Glutamatergic neuron (in vitro differentiated cells): Measurements from ENCODE around the gene SELENOO. TPM values are rescaled to one million over a fixed set of nuclear protein-coding genes. Genes with fewer than 3 reads are reported as not detected.

Source experiments
- DNase-seq: peaks from one replicate; pipeline ENCODE4 v3.0.0; 2022
- H3K27ac Mint-ChIP-seq: one replicate; pipeline ENCODE4 v1.8.0; 2020; ENCODE audit warnings: mild to moderate bottlenecking, mixed read lengths, inconsistent platforms; ENCODE audit not compliant: unreplicated experiment
- H3K27me3 Mint-ChIP-seq: one replicate; pipeline ENCODE4 v1.8.0; 2020; ENCODE audit warnings: mild to moderate bottlenecking, moderate library complexity, mixed read lengths, inconsistent platforms; ENCODE audit not compliant: unreplicated experiment
- H3K36me3 Mint-ChIP-seq: one replicate; pipeline ENCODE4 v1.8.0; 2020; ENCODE audit warnings: mild to moderate bottlenecking, mixed read lengths, inconsistent platforms; ENCODE audit not compliant: unreplicated experiment
- H3K4me1 Mint-ChIP-seq: one replicate; pipeline ENCODE4 v1.8.0; 2020; ENCODE audit warnings: mild to moderate bottlenecking, low read depth, mixed read lengths, inconsistent platforms; ENCODE audit not compliant: unreplicated experiment
- H3K4me3 Mint-ChIP-seq: one replicate; pipeline ENCODE4 v1.8.0; 2020; ENCODE audit warnings: mild to moderate bottlenecking, mixed read lengths, inconsistent platforms; ENCODE audit not compliant: unreplicated experiment
- H3K9me3 Mint-ChIP-seq: one replicate; pipeline ENCODE4 v1.8.0; 2020; ENCODE audit warnings: mild to moderate bottlenecking, moderate library complexity, mixed read lengths, inconsistent platforms; ENCODE audit not compliant: unreplicated experiment
- CTCF ChIP-seq: fragments of 200-600 bp; sonication (generic); IDR thresholded peaks from one replicate; pipeline ENCODE4 v1.5.0; 2021; ENCODE audit not compliant: partially characterized antibody, unreplicated experiment
- total RNA-seq: library from RNA; stranded (reverse); fragmentation: NEBNext Ultra II Directional; extraction: Animal tissue kit (Norgen Biotek cat#: 25700); gene quantifications from one replicate; pipeline ENCODE4 v1.2.1, GENCODE V29; 2021; ENCODE audit not compliant: unreplicated experiment

The SELENOO gene
- total RNA-seq, 1 donor from 2014 or later = 23.9 TPM

DNA sequence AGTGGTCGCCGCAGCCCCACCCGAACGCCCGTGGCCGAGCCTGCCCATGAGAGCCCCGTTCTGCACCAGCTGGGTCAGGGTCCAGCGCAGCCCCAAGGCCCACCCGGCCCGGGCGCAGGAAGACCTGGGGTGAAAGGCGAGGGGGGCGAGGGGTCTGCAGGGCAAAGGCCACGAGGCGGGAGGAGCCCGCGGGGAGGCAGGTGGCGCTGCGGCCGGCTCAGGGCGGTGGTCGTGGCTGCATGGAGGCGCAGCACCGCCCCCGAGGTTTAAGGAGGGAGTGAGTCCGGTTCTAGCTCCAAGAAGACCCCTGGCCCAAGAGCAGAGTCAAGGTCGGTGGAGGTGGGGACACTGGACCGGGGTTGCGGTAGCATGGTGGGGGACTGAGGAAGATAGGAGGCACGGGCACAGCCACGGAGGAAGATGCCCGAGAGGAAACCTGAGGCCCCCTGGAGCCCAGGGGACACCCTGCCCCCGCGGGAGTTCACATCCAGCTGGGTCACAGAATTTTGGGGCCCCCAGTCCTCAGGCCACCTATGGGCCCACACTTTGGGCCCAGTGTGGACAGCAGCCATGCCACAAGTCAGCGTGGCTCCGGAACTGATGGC is 50.8 kb downstream of the SELENOO start:
- H3K4me1 Mint-ChIP-seq = no peaks in the 10 kb centered on the region
- peaks cover 7% of the 10 kb centered on the region for H3K9me3 Mint-ChIP-seq
- DNase-seq = no peak
- peaks cover 6% of the 10 kb centered on the region for H3K27me3 Mint-ChIP-seq
- no peak for TF ChIP-seq CTCF
- no peaks in the 10 kb centered on the region for H3K36me3 Mint-ChIP-seq
- peak overlapping the region; percentile 57 for H3K4me3 Mint-ChIP-seq
- no peak overlapping the region for H3K27ac Mint-ChIP-seq

DNA sequence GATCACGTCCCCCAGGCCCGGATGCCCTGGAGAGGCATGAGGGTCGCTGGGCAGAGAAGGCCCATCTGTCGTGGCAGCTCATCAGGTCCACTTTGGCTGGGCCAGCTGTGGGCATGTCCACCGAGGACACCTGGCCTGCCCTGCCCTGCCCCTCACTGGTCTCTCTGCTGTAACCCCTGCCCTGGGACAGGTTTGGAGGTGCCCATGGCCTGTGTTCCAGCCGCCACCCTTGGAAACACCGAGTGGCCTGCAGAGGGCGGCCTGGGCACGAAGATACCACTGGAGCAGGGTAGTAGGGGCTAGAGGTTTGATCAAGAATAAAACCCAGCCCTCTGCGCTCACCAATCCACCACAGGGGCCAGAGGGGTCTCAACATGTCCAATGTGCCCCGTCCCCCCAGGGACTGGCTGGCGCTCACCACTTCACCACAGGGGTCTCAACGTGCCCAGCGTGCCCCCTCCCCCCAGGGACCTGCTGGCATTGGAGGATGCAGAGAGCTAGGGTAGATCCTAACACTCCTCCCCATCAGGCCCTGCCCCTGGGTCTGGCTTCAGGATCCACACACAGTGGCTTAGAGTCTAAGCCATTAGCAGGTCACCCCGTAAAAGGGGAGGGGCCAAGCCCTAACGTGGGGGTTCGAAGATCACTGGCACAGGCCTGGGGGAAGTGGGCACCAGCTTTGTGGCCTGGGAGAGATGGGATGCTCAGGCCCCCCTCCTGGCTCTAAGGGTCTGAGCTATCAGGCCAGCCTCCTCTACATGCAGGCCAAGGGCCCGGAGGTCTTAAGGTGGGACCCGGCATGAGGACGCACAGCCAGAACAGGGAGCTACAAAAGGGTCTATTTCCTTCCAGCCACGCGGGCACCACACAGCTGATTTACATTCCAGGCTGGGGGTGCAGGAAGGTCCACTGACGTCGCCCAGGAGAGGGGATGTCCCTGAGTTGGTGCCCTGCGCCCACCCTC is 51.6 kb downstream of the SELENOO start:
- Mint-ChIP-seq H3K9me3 (peaks cover 5% of the 10 kb centered on the region), H3K4me3 (no peak overlapping the region), H3K27ac (no peak overlapping the region), H3K36me3 (no peaks in the 10 kb centered on the region), H3K27me3 (peaks cover 6% of the 10 kb centered on the region), H3K4me1 (no peaks in the 10 kb centered on the region)
- peak; percentile 40 for TF ChIP-seq CTCF
- peak; percentile 77 for DNase-seq

GRCh38 chr22:50253046-50253915 is 52.5 kb downstream of the SELENOO start:
- Mint-ChIP-seq H3K27me3 (peaks cover 8% of the 10 kb centered on the region), H3K27ac (no peak overlapping the region), H3K9me3 (peaks cover 5% of the 10 kb centered on the region), H3K4me3 (no peak overlapping the region), H3K36me3 (no peaks in the 10 kb centered on the region), H3K4me1 (no peaks in the 10 kb centered on the region)
- DNase-seq = no peak
- TF ChIP-seq CTCF = no peak

GRCh38 chr22:50253941-50254340 is 53.1 kb downstream of the SELENOO start:
- Mint-ChIP-seq H3K4me1 (no peaks in the 10 kb centered on the region), H3K27ac (no peak overlapping the region), H3K9me3 (peaks cover 5% of the 10 kb centered on the region), H3K36me3 (no peaks in the 10 kb centered on the region), H3K4me3 (no peak overlapping the region), H3K27me3 (peaks cover 9% of the 10 kb centered on the region)
- no peak for DNase-seq
- TF ChIP-seq CTCF = no peak
